ENCODE measurements around the gene MAPK4.

- TF ChIP-seq CTCF (IDR thresholded peaks at IDR 0.05; ENCODE audit: insufficient read depth, low read length) (no peak), REST (IDR thresholded peaks at IDR 0.05; ENCODE audit: insufficient replicate concordance, low read depth) (no peak), POLR2AphosphoS5 (IDR thresholded peaks at IDR 0.05; ENCODE audit: low read depth) (no peak), GABPA (IDR thresholded peaks at IDR 0.05; ENCODE audit: low read depth) (no peak), SPI1 (IDR thresholded peaks at IDR 0.05; ENCODE audit: borderline replicate concordance, low read depth) (no peak)
Observed at GRCh38 chr18:50563376-50563775, 3.5 kb downstream of the MAPK4 start.
